ENCODE results near the gene DLX3. TPM values are rescaled to one million over a fixed set of nuclear protein-coding genes. Genes with fewer than 3 reads are reported as not detected.

The DLX3 gene
- total RNA-seq, 1 donor from 2014 or later, result 1.7 TPM

- Histone ChIP-seq H3K27ac (no peak overlapping the region), H3K27me3 (no peaks in the 10 kb centered on the region), H3K4me3 (peak overlapping the region in 1 of 2 donors; percentile 44), H3K4me1 (peaks cover 21% of the 10 kb centered on the region), H3K36me3 (no peaks in the 10 kb centered on the region), H3K9me3 (no peaks in the 10 kb centered on the region)
- TF ChIP-seq POLR2A (IDR thresholded peaks at IDR 0.05) (no peak), POLR2AphosphoS5 (IDR thresholded peaks at IDR 0.05; ENCODE audit: insufficient read depth in 1 of 2, low read depth in 1 of 2) (no peak), CTCF (IDR thresholded peaks at IDR 0.05) (no peak)
- intact Hi-C loops (cut with DNase I), result loop anchor here (2.0 to 10.0 kb wide), 2 partner anchors 63 to 277 kb away; no protein-coding TSS in a partner anchor
- DNase-seq (ENCODE audit: extremely low spot score in 2 of 2), result no peak
Measured at GRCh38 chr17:50027881-50028735, 33.1 kb upstream of the DLX3 start.

- intact Hi-C loops (cut with DNase I), result loop anchor here (2.0 to 10.0 kb wide), 2 partner anchors 63 to 277 kb away; no protein-coding TSS in a partner anchor
Measured at GRCh38 chr17:50027172-50027880, 32.3 kb upstream of the DLX3 start.

GRCh38 chr17:50026837-50027171, 31.8 kb upstream of the DLX3 start:
- peak overlapping the region; percentile 17 to 44 for H3K4me3 ChIP-seq
- intact Hi-C loops (cut with DNase I), result loop anchor here (2.0 to 10.0 kb wide), 2 partner anchors 64 to 278 kb away; no protein-coding TSS in a partner anchor
- TF ChIP-seq POLR2AphosphoS5 (IDR thresholded peaks at IDR 0.05; ENCODE audit: insufficient read depth in 1 of 2, low read depth in 1 of 2) (peak; percentile 3 to 39), CTCF (IDR thresholded peaks at IDR 0.05) (peak; percentile 84 to 96 (median 94)), POLR2A (IDR thresholded peaks at IDR 0.05) (no peak)

More at GRCh38 chr17:50027172-50027880, 32.3 kb upstream of the DLX3 start:
- Histone ChIP-seq H3K4me3 (peak overlapping the region; percentile 17 to 44), H3K27ac (peak overlapping the region; percentile 25), H3K27me3 (no peaks in the 10 kb centered on the region), H3K36me3 (no peaks in the 10 kb centered on the region), H3K9me3 (no peaks in the 10 kb centered on the region), H3K4me1 (peaks cover 18% of the 10 kb centered on the region)
- DNase-seq (ENCODE audit: extremely low spot score in 2 of 2), result peak in 1 of 2 donors; percentile 87
- TF ChIP-seq POLR2A (IDR thresholded peaks at IDR 0.05) (no peak), POLR2AphosphoS5 (IDR thresholded peaks at IDR 0.05; ENCODE audit: insufficient read depth in 1 of 2, low read depth in 1 of 2) (peak in 1 of 2 donors; percentile 41), CTCF (IDR thresholded peaks at IDR 0.05) (no peak)

GRCh38 chr17:50026046-50026675, 31.1 kb upstream of the DLX3 start:
- no peaks in the 10 kb centered on the region for H3K27me3 ChIP-seq
- H3K9me3 ChIP-seq, result no peaks in the 10 kb centered on the region
- H3K4me3 ChIP-seq, result no peak overlapping the region
- no peak for DNase-seq (ENCODE audit: extremely low spot score in 2 of 2)
- intact Hi-C loops (cut with DNase I), result loop anchor here (2.0 to 10.0 kb wide), 2 partner anchors 65 to 279 kb away; no protein-coding TSS in a partner anchor
- no peak overlapping the region for H3K27ac ChIP-seq
- H3K4me1 ChIP-seq, result peaks cover 18% of the 10 kb centered on the region
- TF ChIP-seq POLR2A (IDR thresholded peaks at IDR 0.05) (no peak), CTCF (IDR thresholded peaks at IDR 0.05) (no peak), POLR2AphosphoS5 (IDR thresholded peaks at IDR 0.05; ENCODE audit: insufficient read depth in 1 of 2, low read depth in 1 of 2) (no peak)
- H3K36me3 ChIP-seq, result no peaks in the 10 kb centered on the region

More at GRCh38 chr17:50026837-50027171, 31.8 kb upstream of the DLX3 start:
- H3K4me1 ChIP-seq, result peaks cover 18% of the 10 kb centered on the region
- H3K27ac ChIP-seq, result peak overlapping the region; percentile 25
- H3K27me3 ChIP-seq, result no peaks in the 10 kb centered on the region
- no peak for DNase-seq (ENCODE audit: extremely low spot score in 2 of 2)
- no peaks in the 10 kb centered on the region for H3K36me3 ChIP-seq
- H3K9me3 ChIP-seq, result no peaks in the 10 kb centered on the region
